ENCODE results near the gene GLIS1.
A peak's percentile ranks its signal among the peaks of the same experiment; 100 is the strongest.

GLIS1 gene

GRCh38 chr1:53550201-53550741 is 188.7 kb downstream of the GLIS1 start:
- DNase-seq (ENCODE audit: low spot score) (peak; percentile 13), ATAC-seq (ENCODE audit: low read depth) (no peak)
- Histone ChIP-seq H3K27me3 (ENCODE audit: insufficient read depth, poor library complexity, severe bottlenecking) (no peaks in the 10 kb centered on the region), H3K9me3 (ENCODE audit: severe bottlenecking) (no peaks in the 10 kb centered on the region), H3K27ac (ENCODE audit: poor library complexity, severe bottlenecking) (no peak overlapping the region), H3K36me3 (ENCODE audit: low read depth) (no peaks in the 10 kb centered on the region), H3K4me1 (ENCODE audit: insufficient read depth, poor library complexity, severe bottlenecking) (no peaks in the 10 kb centered on the region), H3K4me3 (ENCODE audit: severe bottlenecking) (no peak overlapping the region)
- TF ChIP-seq CTCF (IDR thresholded peaks at IDR 0.05; ENCODE audit: poor library complexity, severe bottlenecking), result no peak

- Histone ChIP-seq H3K27ac (ENCODE audit: poor library complexity, severe bottlenecking) (no peak overlapping the region), H3K9me3 (ENCODE audit: severe bottlenecking) (no peaks in the 10 kb centered on the region), H3K36me3 (ENCODE audit: low read depth) (no peaks in the 10 kb centered on the region), H3K27me3 (ENCODE audit: insufficient read depth, poor library complexity, severe bottlenecking) (no peaks in the 10 kb centered on the region), H3K4me1 (ENCODE audit: insufficient read depth, poor library complexity, severe bottlenecking) (no peaks in the 10 kb centered on the region), H3K4me3 (ENCODE audit: severe bottlenecking) (no peak overlapping the region)
- no peak for TF ChIP-seq CTCF (IDR thresholded peaks at IDR 0.05; ENCODE audit: poor library complexity, severe bottlenecking)
- ATAC-seq (ENCODE audit: low read depth) (no peak), DNase-seq (ENCODE audit: low spot score) (peak; percentile 29)
These were observed 189.2 kb downstream of the GLIS1 start for GRCh38 chr1:53549781-53550180.

- ATAC-seq (ENCODE audit: low read depth) (no peak), DNase-seq (ENCODE audit: low spot score) (no peak)
- no peaks in the 10 kb centered on the region for H3K4me1 ChIP-seq (ENCODE audit: insufficient read depth, poor library complexity, severe bottlenecking)
- TF ChIP-seq CTCF (IDR thresholded peaks at IDR 0.05; ENCODE audit: poor library complexity, severe bottlenecking), result no peak
- no peak overlapping the region for H3K4me3 ChIP-seq (ENCODE audit: severe bottlenecking)
- no peaks in the 10 kb centered on the region for H3K36me3 ChIP-seq (ENCODE audit: low read depth)
- H3K27ac ChIP-seq (ENCODE audit: poor library complexity, severe bottlenecking), result no peak overlapping the region
- H3K27me3 ChIP-seq (ENCODE audit: insufficient read depth, poor library complexity, severe bottlenecking), result no peaks in the 10 kb centered on the region
- H3K9me3 ChIP-seq (ENCODE audit: severe bottlenecking), result no peaks in the 10 kb centered on the region
These were observed 189.7 kb downstream of the GLIS1 start for GRCh38 chr1:53549287-53549686.

- DNase-seq (ENCODE audit: low spot score) (peak; percentile 38), ATAC-seq (ENCODE audit: low read depth) (no peak)
- TF ChIP-seq CTCF (IDR thresholded peaks at IDR 0.05; ENCODE audit: poor library complexity, severe bottlenecking), result no peak
- Histone ChIP-seq H3K4me3 (ENCODE audit: severe bottlenecking) (no peak overlapping the region), H3K36me3 (ENCODE audit: low read depth) (no peaks in the 10 kb centered on the region), H3K9me3 (ENCODE audit: severe bottlenecking) (no peaks in the 10 kb centered on the region), H3K27me3 (ENCODE audit: insufficient read depth, poor library complexity, severe bottlenecking) (no peaks in the 10 kb centered on the region), H3K4me1 (ENCODE audit: insufficient read depth, poor library complexity, severe bottlenecking) (no peaks in the 10 kb centered on the region), H3K27ac (ENCODE audit: poor library complexity, severe bottlenecking) (no peak overlapping the region)
These were observed 190.9 kb downstream of the GLIS1 start for GRCh38 chr1:53548031-53548491.

- H3K36me3 ChIP-seq (ENCODE audit: low read depth), result no peaks in the 10 kb centered on the region
- no peaks in the 10 kb centered on the region for H3K27me3 ChIP-seq (ENCODE audit: insufficient read depth, poor library complexity, severe bottlenecking)
- ATAC-seq (ENCODE audit: low read depth) (no peak), DNase-seq (ENCODE audit: low spot score) (peak; percentile 30)
- TF ChIP-seq CTCF (IDR thresholded peaks at IDR 0.05; ENCODE audit: poor library complexity, severe bottlenecking), result no peak
- no peaks in the 10 kb centered on the region for H3K9me3 ChIP-seq (ENCODE audit: severe bottlenecking)
- H3K4me3 ChIP-seq (ENCODE audit: severe bottlenecking), result no peak overlapping the region
- peaks cover 1% of the 10 kb centered on the region for H3K4me1 ChIP-seq (ENCODE audit: insufficient read depth, poor library complexity, severe bottlenecking)
- no peak overlapping the region for H3K27ac ChIP-seq (ENCODE audit: poor library complexity, severe bottlenecking)
These were observed 191.7 kb downstream of the GLIS1 start for GRCh38 chr1:53547231-53547790.

Data from RWPE2 (cell line).